ENCODE measurements around the gene HDAC4. TPM values are rescaled to one million over a fixed set of nuclear protein-coding genes. Genes with fewer than 3 reads are reported as not detected.
A peak's percentile ranks its signal among the peaks of the same experiment; 100 is the strongest.

The HDAC4 gene
- total and polyA plus RNA-seq, 2 donors from 2014 or later = 2.2 to 56.8 TPM

GRCh38 chr2:239223310-239224198 is 177.3 kb downstream of the HDAC4 start:
- Histone ChIP-seq H3K4me3 (ENCODE audit: low read length in 3 of 3) (peak overlapping the region in 1 of 3 donors; percentile 29), H3K27ac (ENCODE audit: low read depth in 2 of 2, low read length in 2 of 2) (peak overlapping the region in 1 of 2 donors; percentile 49), H3K9me3 (ENCODE audit: control insufficient read depth in 2 of 3, insufficient read depth in 1 of 3, low read length in 3 of 3) (no peaks in the 10 kb centered on the region), H3K9ac (ENCODE audit: low read length in 3 of 3) (no peak overlapping the region), H3K36me3 (ENCODE audit: control insufficient read depth in 2 of 3, insufficient read depth in 3 of 3, low read length in 3 of 3) (no peaks in the 10 kb centered on the region), H3K27me3 (ENCODE audit: control insufficient read depth, insufficient read depth, low read length) (no peaks in the 10 kb centered on the region), H3K4me1 (ENCODE audit: control insufficient read depth in 2 of 3, insufficient read depth in 2 of 3, low read depth in 1 of 3, low read length in 3 of 3) (peaks cover 2 to 37% (median 32%) of the 10 kb centered on the region in 3 donors)
- peak in 1 of 5 donors; percentile 52 for DNase-seq
- TF ChIP-seq, protein P1, sequence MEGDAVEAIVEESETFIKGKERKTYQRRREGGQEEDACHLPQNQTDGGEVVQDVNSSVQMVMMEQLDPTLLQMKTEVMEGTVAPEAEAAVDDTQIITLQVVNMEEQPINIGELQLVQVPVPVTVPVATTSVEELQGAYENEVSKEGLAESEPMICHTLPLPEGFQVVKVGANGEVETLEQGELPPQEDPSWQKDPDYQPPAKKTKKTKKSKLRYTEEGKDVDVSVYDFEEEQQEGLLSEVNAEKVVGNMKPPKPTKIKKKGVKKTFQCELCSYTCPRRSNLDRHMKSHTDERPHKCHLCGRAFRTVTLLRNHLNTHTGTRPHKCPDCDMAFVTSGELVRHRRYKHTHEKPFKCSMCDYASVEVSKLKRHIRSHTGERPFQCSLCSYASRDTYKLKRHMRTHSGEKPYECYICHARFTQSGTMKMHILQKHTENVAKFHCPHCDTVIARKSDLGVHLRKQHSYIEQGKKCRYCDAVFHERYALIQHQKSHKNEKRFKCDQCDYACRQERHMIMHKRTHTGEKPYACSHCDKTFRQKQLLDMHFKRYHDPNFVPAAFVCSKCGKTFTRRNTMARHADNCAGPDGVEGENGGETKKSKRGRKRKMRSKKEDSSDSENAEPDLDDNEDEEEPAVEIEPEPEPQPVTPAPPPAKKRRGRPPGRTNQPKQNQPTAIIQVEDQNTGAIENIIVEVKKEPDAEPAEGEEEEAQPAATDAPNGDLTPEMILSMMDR (IDR thresholded peaks at IDR 0.05; ENCODE audit: borderline replicate concordance, extremely low read depth, insufficient read depth) = no peak
- no peak for FAIRE-seq
- intact Hi-C loops (cut with DNase I) = no loop called here

- H3K4me1 ChIP-seq (ENCODE audit: control insufficient read depth in 2 of 3, insufficient read depth in 2 of 3, low read depth in 1 of 3, low read length in 3 of 3) = peaks cover 2 to 35% (median 32%) of the 10 kb centered on the region in 3 donors
- intact Hi-C loops (cut with DNase I) = no loop called here
- peak overlapping the region in 1 of 2 donors; percentile 18 for H3K27ac ChIP-seq (ENCODE audit: low read depth in 2 of 2, low read length in 2 of 2)
- peak overlapping the region in 1 of 3 donors; percentile 29 for H3K4me3 ChIP-seq (ENCODE audit: low read length in 3 of 3)
- no peaks in the 10 kb centered on the region for H3K9me3 ChIP-seq (ENCODE audit: control insufficient read depth in 2 of 3, insufficient read depth in 1 of 3, low read length in 3 of 3)
- FAIRE-seq = no peak
- TF ChIP-seq, protein P1 (IDR thresholded peaks at IDR 0.05; ENCODE audit: borderline replicate concordance, extremely low read depth, insufficient read depth) = no peak
- no peak overlapping the region for H3K9ac ChIP-seq (ENCODE audit: low read length in 3 of 3)
- H3K27me3 ChIP-seq (ENCODE audit: control insufficient read depth, insufficient read depth, low read length) = no peaks in the 10 kb centered on the region
- DNase-seq = no peak
- no peaks in the 10 kb centered on the region for H3K36me3 ChIP-seq (ENCODE audit: control insufficient read depth in 2 of 3, insufficient read depth in 3 of 3, low read length in 3 of 3)
These were observed 178.0 kb downstream of the HDAC4 start for GRCh38 chr2:239222706-239223309.

DNA sequence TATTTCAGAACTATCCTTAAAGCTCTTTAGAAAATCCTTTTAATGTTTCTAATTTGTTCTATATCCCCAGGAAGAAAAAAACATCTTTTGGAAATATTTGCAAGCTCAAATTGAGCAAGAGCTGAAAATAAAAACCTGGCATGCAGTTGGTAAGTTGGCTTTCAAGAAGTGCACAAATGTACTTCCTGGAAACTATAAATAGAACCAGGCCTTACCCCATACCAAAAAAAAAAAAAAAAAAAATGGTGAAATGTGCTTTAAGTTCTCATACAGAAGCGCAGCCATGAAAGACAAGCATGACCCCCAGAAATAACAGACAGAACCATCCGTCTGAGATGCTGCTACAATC is 178.5 kb downstream of the HDAC4 start:
- Histone ChIP-seq H3K4me3 (ENCODE audit: low read length in 3 of 3) (no peak overlapping the region), H3K27me3 (ENCODE audit: control insufficient read depth, insufficient read depth, low read length) (no peaks in the 10 kb centered on the region), H3K9me3 (ENCODE audit: control insufficient read depth in 2 of 3, insufficient read depth in 1 of 3, low read length in 3 of 3) (no peaks in the 10 kb centered on the region), H3K27ac (ENCODE audit: low read depth in 2 of 2, low read length in 2 of 2) (peak overlapping the region in 1 of 2 donors; percentile 30), H3K9ac (ENCODE audit: low read length in 3 of 3) (no peak overlapping the region), H3K4me1 (ENCODE audit: control insufficient read depth in 2 of 3, insufficient read depth in 2 of 3, low read depth in 1 of 3, low read length in 3 of 3) (peaks cover 2 to 32% (median 32%) of the 10 kb centered on the region in 3 donors), H3K36me3 (ENCODE audit: control insufficient read depth in 2 of 3, insufficient read depth in 3 of 3, low read length in 3 of 3) (no peaks in the 10 kb centered on the region)
- DNase-seq = no peak
- no peak for FAIRE-seq
- TF ChIP-seq, protein P1 (IDR thresholded peaks at IDR 0.05; ENCODE audit: borderline replicate concordance, extremely low read depth, insufficient read depth) = no peak
- intact Hi-C loops (cut with DNase I) = no loop called here
